ENCODE results near the gene HEBP1.

Gene HEBP1

DNA sequence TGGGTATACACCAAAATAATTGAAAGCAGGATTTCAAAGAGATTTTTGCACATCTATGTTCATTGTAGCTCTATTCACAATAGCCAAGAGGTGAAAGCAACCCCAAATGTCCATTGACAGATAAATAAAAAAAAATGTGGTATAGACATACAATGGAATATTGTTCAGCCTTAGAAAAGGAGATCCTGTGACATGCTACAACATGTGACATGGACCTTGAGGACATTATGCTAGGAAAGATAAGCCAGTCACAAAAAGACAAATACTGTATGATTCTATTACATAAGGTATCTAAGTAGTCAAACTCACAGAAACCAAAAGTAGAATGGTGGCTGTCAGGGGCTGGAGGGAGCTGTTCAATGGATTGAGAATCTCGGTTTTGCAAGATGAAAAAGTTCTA lies 60.2 kb downstream of the HEBP1 start:
- TF ChIP-seq, protein P1, sequence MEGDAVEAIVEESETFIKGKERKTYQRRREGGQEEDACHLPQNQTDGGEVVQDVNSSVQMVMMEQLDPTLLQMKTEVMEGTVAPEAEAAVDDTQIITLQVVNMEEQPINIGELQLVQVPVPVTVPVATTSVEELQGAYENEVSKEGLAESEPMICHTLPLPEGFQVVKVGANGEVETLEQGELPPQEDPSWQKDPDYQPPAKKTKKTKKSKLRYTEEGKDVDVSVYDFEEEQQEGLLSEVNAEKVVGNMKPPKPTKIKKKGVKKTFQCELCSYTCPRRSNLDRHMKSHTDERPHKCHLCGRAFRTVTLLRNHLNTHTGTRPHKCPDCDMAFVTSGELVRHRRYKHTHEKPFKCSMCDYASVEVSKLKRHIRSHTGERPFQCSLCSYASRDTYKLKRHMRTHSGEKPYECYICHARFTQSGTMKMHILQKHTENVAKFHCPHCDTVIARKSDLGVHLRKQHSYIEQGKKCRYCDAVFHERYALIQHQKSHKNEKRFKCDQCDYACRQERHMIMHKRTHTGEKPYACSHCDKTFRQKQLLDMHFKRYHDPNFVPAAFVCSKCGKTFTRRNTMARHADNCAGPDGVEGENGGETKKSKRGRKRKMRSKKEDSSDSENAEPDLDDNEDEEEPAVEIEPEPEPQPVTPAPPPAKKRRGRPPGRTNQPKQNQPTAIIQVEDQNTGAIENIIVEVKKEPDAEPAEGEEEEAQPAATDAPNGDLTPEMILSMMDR (IDR thresholded peaks at IDR 0.05; ENCODE audit: insufficient read depth, low read length, missing control alignments) = no peak
- no peak overlapping the region for H3K4me3 ChIP-seq (ENCODE audit: low read depth, low read length)
- no peak for DNase-seq (ENCODE audit: low read depth, low spot score)
- ChIA-PET POLR2A (no interaction called here), CTCF (interaction anchor here (1.2 to 1.3 kb wide), 2 partner anchors 43 to 151 kb away, joined by 4 to 5 read pairs; no protein-coding TSS in a partner anchor)

DNA sequence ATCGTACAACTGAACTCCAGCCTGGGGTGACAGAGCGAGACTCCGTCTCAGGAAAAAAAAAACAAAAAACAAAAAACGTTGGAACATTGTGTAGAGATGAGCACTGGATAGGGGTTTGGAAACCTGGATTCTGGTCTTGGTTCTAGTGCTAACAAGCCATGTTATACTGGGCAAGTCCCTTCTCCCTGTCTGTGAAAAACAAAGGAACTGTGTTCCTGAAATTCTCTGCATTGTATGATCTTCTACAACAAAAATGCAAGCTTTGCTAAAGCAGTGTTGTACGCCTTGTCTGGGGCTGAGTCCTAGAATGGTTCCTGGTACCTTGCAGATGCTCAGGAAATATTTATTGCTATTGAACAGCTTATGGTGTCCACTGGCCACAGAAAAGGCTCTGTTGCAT lies 61.5 kb downstream of the HEBP1 start:
- TF ChIP-seq, protein P1 (IDR thresholded peaks at IDR 0.05; ENCODE audit: insufficient read depth, low read length, missing control alignments) = no peak
- no peak for DNase-seq (ENCODE audit: low read depth, low spot score)
- POLR2A ChIA-PET = no interaction called here
- H3K4me3 ChIP-seq (ENCODE audit: low read depth, low read length) = no peak overlapping the region
- CTCF ChIA-PET = interaction anchor here (0.6 to 1.2 kb wide), 3 partner anchors 23 to 296 kb away, joined by 3 to 4 read pairs (median 4); no protein-coding TSS in a partner anchor

DNA sequence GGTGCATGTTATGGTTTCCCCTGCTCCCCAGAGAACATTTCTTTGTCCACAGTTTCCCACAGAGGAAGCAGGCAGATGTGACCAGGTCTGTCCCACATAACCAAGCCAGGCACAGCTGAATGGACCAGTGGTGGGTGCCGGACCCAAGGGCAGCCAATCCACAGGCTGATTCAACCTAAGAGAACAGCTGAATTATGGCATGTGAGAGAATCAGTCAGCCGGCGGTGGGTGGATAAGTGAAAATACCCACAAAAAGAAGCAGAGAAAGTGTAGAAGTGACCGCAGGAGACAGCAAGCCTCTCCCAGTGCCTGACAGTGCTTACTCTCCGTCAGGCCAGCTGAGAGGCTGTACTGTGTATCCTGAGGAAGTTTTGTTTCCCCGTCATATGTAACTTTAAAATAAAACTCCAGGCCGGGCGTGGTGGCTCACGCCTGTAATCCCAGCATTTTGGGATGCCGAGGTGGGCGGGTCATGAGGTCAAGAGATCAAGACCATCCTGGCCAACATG lies 63.0 kb downstream of the HEBP1 start:
- H3K4me3 ChIP-seq (ENCODE audit: low read depth, low read length) = no peak overlapping the region
- CTCF ChIA-PET = interaction anchor here (0.8 to 1.4 kb wide), 5 partner anchors 10 to 275 kb away, joined by 3 to 7 read pairs (median 4); no protein-coding TSS in a partner anchor
- TF ChIP-seq, protein P1 (IDR thresholded peaks at IDR 0.05; ENCODE audit: insufficient read depth, low read length, missing control alignments) = no peak
- POLR2A ChIA-PET = no interaction called here
- DNase-seq (ENCODE audit: low read depth, low spot score) = no peak

DNA sequence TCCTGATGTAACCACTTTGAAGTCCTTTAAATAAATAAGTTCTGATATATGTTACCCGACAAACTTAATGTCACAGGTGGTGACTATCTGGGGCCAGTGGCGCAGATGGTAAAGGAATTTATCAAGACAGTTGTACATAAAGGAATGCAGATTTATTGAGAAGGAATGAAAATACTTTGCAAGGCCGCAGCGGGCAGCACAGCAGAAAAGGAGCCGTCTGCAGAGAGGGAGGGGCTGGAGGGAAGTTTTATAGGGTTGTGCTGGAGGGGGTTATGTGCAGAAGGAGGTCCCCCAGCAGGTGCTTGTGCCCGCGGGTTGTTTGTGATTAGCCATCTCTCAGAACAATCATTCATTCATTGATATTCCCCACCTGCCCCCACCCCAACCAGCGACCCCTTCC lies 65.5 kb downstream of the HEBP1 start:
- ChIA-PET POLR2A (no interaction called here), CTCF (interaction anchor here (1.1 kb wide), 1 partner anchor 18 kb away, joined by 3 read pairs; no protein-coding TSS in a partner anchor)
- H3K4me3 ChIP-seq (ENCODE audit: low read depth, low read length) = no peak overlapping the region
- TF ChIP-seq, protein P1 (IDR thresholded peaks at IDR 0.05; ENCODE audit: insufficient read depth, low read length, missing control alignments) = no peak
- no peak for DNase-seq (ENCODE audit: low read depth, low spot score)

DNA sequence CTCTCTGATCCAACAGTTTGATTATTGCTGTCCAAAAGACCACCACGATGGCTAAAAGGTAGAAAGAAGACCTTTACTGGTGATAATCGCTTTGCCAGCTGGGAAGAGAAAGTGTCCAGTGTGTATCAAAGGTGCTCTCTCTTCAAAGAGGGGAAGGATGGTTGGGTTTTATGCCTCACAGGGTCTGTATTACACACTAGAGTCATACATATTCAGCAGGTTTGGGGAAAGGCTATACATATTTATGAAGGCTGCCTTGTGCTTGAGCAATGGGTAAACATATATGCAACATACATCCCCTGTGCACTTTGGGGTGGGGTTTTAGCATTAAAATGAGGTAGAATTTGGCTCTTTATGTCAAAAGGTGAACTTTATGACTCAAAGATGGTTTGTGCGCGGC lies 66.3 kb downstream of the HEBP1 start:
- ChIA-PET CTCF (no interaction called here), POLR2A (no interaction called here)
- H3K4me3 ChIP-seq (ENCODE audit: low read depth, low read length) = no peak overlapping the region
- TF ChIP-seq, protein P1 (IDR thresholded peaks at IDR 0.05; ENCODE audit: insufficient read depth, low read length, missing control alignments) = no peak
- no peak for DNase-seq (ENCODE audit: low read depth, low spot score)

DNA sequence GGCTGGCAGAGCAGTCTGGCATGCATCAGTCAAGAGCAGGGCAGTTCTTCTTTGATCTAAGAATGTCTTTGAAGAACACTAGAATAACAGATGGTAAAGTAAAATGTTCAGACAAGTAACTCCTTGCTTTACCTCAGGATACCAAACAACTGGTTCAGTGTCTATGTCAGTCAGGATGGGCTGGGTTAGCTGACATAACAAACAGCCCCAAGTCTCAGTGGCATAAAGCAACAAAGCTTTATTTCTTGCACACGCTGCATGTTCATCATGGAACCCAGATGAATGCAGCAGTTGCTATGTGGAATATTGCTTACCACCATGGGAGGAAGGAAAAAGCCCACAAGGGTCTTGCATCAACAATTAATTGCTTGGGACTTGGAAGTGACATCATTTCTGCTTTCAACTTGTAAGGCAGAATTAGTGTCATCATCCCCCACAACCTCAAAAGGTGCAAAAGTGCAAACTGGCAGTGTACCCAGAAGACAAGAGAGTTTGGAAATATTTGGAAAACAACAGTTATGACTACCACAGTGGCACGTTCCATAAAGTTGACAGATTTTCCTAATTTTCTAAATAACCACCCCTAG lies 69.3 kb downstream of the HEBP1 start:
- POLR2A ChIA-PET = no interaction called here
- CTCF ChIA-PET = interaction anchor here (0.7 kb wide), 1 partner anchor 44 kb away, joined by 3 read pairs; no protein-coding TSS in a partner anchor
- no peak for DNase-seq (ENCODE audit: low read depth, low spot score)
- TF ChIP-seq, protein P1 (IDR thresholded peaks at IDR 0.05; ENCODE audit: insufficient read depth, low read length, missing control alignments) = no peak
- no peak overlapping the region for H3K4me3 ChIP-seq (ENCODE audit: low read depth, low read length)

Data from AG04449 (cell line).